Neural crest cell (in vitro differentiated cells): ENCODE results near the gene GEN1. TPM values are rescaled to one million over a fixed set of nuclear protein-coding genes. Genes with fewer than 3 reads are reported as not detected.

ENCODE experiments used
- DNase-seq: peaks from one replicate; pipeline ENCODE4 v3.0.0; 2021; ENCODE audit warnings: low read depth, mixed read lengths, low spot score
- H3K27ac Mint-ChIP-seq: one replicate; pipeline ENCODE4 v1.8.0; 2021; ENCODE audit warnings: mild to moderate bottlenecking, mixed read lengths; ENCODE audit not compliant: unreplicated experiment
- H3K27me3 Mint-ChIP-seq: 2 replicates; pipeline ENCODE4 v1.8.0; 2021; ENCODE audit warnings: low read depth, mild to moderate bottlenecking, mixed read lengths
- H3K36me3 Mint-ChIP-seq: 2 replicates; pipeline ENCODE4 v1.8.0; 2021; ENCODE audit warnings: low read depth, mild to moderate bottlenecking, mixed read lengths
- H3K4me1 Mint-ChIP-seq: 2 replicates; pipeline ENCODE4 v1.8.0; 2021; ENCODE audit warnings: mixed read lengths
- H3K4me3 Mint-ChIP-seq: one replicate; pipeline ENCODE4 v1.8.0; 2021; ENCODE audit warnings: mild to moderate bottlenecking, mixed read lengths
- H3K9me3 Mint-ChIP-seq: 2 replicates; pipeline ENCODE4 v1.8.0; 2021; ENCODE audit warnings: mixed read lengths
- CTCF ChIP-seq: fragments of 200-600 bp; sonication (generic); conservative IDR thresholded peaks from 2 replicates; pipeline ENCODE4 v1.5.0; 2021; ENCODE audit warnings: antibody characterized with exemption, mild to moderate bottlenecking
- total RNA-seq: library from RNA; stranded (reverse); gene quantifications from 2 replicates; pipeline ENCODE4 v1.2.1, GENCODE V29; 2021

GEN1 gene
- total RNA-seq, 1 donor from 2014 or later, result 29.7 TPM

DNA sequence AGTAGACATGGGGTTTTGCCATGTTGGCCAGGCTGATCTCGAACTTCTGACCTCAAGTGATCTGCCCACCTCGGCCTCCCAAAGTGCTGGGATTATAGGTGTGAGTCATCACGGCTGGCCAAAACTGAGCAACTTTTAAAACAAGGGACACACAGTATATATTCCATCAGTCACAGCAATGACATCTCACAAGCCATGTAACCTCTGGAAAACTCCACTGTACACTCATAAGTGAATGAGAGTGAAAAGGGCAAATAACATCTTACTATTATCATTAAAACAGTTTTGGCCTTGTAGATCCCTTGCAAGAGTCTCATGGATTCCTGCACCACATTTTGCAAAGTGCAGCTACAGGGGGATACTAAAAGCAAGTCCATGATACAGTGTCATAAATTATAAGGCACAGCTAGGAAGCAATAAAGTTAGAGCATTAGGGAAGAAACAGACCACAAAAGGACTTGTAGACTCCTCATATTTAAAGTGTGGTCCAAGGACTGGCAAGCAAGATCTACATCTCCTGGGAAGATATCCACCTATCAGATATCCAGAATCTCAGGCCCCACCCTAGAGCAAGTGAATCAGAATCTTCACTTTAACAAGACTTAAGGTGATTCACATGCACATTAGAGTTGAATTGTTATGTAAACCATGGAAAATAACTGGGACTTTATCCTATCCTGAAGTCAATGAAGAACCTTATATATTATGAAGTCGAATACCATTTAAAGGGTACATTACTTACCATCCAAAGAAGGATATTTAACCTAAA, 6.1 kb upstream of the GEN1 start:
- H3K4me1 Mint-ChIP-seq, result peaks cover 20% of the 10 kb centered on the region
- H3K27me3 Mint-ChIP-seq, result no peaks in the 10 kb centered on the region
- H3K4me3 Mint-ChIP-seq, result no peak overlapping the region
- no peak for TF ChIP-seq CTCF
- peaks cover 2% of the 10 kb centered on the region for H3K36me3 Mint-ChIP-seq
- no peak for DNase-seq
- H3K27ac Mint-ChIP-seq, result no peak overlapping the region
- no peaks in the 10 kb centered on the region for H3K9me3 Mint-ChIP-seq

GRCh38 chr2:17748745-17749144, 5.2 kb upstream of the GEN1 start:
- H3K27ac Mint-ChIP-seq, result no peak overlapping the region
- no peak overlapping the region for H3K4me3 Mint-ChIP-seq

GRCh38 chr2:17749753-17750438, 4.0 kb upstream of the GEN1 start:
- no peaks in the 10 kb centered on the region for H3K9me3 Mint-ChIP-seq
- H3K4me1 Mint-ChIP-seq, result peaks cover 27% of the 10 kb centered on the region
- peak overlapping the region; percentile 24 for H3K4me3 Mint-ChIP-seq
- no peak for DNase-seq
- no peak overlapping the region for H3K27ac Mint-ChIP-seq
- H3K27me3 Mint-ChIP-seq, result no peaks in the 10 kb centered on the region
- TF ChIP-seq CTCF, result no peak
- H3K36me3 Mint-ChIP-seq, result no peaks in the 10 kb centered on the region

More at GRCh38 chr2:17748745-17749144, 5.2 kb upstream of the GEN1 start:
- Mint-ChIP-seq H3K9me3 (no peaks in the 10 kb centered on the region), H3K4me1 (peaks cover 22% of the 10 kb centered on the region), H3K27me3 (no peaks in the 10 kb centered on the region), H3K36me3 (peaks cover 2% of the 10 kb centered on the region)
- DNase-seq, result no peak
- TF ChIP-seq CTCF, result no peak

DNA sequence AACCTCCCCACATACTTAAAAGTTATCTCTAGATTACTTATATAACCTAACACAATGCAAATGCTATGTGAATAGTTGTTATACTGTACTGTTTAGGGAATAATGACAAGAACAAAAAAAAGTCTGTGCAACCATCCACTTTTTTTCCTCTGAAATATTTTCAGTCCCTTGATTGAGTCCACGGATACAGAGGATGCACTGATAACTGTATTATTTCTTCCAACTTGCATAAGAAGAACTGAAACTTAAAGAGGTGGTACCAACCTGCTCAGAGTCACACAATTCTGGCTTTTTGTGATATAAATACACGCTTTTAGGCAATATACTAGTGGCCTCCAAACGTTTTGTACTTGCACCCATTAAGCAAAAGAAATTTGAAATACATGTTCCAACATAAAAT, 1.7 kb upstream of the GEN1 start:
- no peaks in the 10 kb centered on the region for H3K27me3 Mint-ChIP-seq
- no peak for DNase-seq
- H3K36me3 Mint-ChIP-seq, result no peaks in the 10 kb centered on the region
- no peak overlapping the region for H3K27ac Mint-ChIP-seq
- peak overlapping the region; percentile 94 for H3K4me3 Mint-ChIP-seq
- peaks cover 45% of the 10 kb centered on the region for H3K4me1 Mint-ChIP-seq
- H3K9me3 Mint-ChIP-seq, result no peaks in the 10 kb centered on the region
- TF ChIP-seq CTCF, result no peak

DNA sequence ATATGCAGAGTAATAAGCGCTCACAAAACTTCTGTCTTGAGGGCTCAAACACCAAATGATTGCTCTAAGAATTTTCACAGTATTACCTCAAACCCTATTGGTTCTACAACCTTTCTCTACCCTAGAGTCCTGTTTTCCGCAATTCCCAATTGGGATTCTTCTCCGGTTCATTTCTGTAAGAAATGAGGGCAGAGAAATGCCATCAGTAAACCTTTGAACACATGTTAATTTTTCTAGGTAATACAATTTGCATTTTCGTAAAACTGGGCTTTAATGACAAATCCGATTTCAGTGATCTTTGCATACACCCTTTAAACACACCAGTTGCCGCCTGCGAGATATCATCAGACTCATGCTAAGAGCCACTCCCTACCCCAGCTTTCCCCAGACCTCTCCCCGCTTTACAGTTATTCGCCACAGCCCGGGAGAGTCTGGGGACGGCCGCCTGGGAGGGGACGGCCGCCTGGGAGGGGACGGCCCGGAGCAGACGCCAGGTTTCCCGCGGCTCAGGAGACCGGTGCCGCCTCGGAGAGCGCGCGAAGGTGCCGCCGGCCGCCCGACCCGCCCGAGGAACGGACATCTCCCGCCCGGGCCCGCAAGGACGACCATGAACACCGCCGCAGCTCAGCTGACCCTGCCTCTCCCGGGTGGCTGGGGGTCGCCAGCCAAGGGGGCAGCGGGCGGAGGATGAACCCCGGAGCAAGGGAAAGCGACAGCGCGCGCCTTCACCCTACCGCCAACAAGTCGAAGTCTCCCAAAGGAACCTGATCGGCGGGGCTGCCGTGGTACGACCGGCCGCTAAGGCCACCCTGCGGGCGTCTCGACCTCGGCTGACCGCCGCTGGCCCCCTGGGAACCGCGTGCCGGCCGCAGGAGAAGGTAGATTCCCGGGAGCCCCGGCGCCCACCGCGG, 791 bp upstream of the GEN1 start:
- DNase-seq, result peak; percentile 46
- no peaks in the 10 kb centered on the region for H3K27me3 Mint-ChIP-seq

More for the DNA sequence above, 791 bp upstream of the GEN1 start:
- H3K4me1 Mint-ChIP-seq, result peaks cover 47% of the 10 kb centered on the region
- no peak for TF ChIP-seq CTCF
- no peaks in the 10 kb centered on the region for H3K36me3 Mint-ChIP-seq
- no peaks in the 10 kb centered on the region for H3K9me3 Mint-ChIP-seq
- H3K27ac Mint-ChIP-seq, result peak overlapping the region; percentile 40
- H3K4me3 Mint-ChIP-seq, result peak overlapping the region; percentile 94
